Measurements from ENCODE around the gene TMPRSS7. TPM values are rescaled to one million over a fixed set of nuclear protein-coding genes. Genes with fewer than 3 reads are reported as not detected.

The TMPRSS7 gene
- total RNA-seq, 5 donors from 2014 or later (not counting 1 experiment from before 2014, with no cell fraction given): 0.10 TPM; not detected in 4

DNA sequence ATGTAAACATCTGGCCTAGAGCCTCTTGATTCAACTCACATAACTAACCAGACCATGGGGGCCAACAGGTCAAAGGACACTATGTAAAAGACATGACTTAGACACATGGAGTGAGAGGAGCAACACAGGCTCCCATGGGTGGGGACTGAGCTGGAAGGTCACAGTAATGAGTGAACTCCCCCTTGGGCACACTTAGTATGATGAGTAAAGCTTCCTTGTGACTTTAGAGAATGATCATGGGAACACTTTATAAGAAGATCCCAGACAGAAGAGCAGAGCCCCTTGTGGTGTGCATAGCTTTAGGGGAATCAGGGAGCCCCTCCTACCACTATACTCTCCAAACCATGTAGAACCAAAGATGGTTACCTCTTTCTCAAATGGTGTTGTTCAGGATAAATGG is 88.3 kb downstream of the TMPRSS7 start:
- H3K27ac ChIP-seq (ENCODE audit: low read length): no peak overlapping the region
- no peak overlapping the region for H3K4me3 Mint-ChIP-seq
- ChIA-PET CTCF (interaction anchor here (1.5 to 3.3 kb wide), 2 partner anchors 11 kb away, joined by 6 to 17 read pairs; no protein-coding TSS in a partner anchor), POLR2A (interaction anchor here (0.8 to 1.2 kb wide), 2 partner anchors 14 to 16 kb away, joined by 3 read pairs; no protein-coding TSS in a partner anchor)
- H3K27ac Mint-ChIP-seq: no peak overlapping the region
- H3K9me3 Mint-ChIP-seq: no peaks in the 10 kb centered on the region
- no peak for DNase-seq
- no peak overlapping the region for H3K4me3 ChIP-seq (ENCODE audit: control insufficient read depth in 1 of 2, extremely low read depth in 1 of 2, low read length in 1 of 2)
- H3K4me1 Mint-ChIP-seq: peaks cover 73 to 84% (median 80%) of the 10 kb centered on the region in 3 donors
- H3K36me3 Mint-ChIP-seq: peaks cover 40% of the 10 kb centered on the region
- no peaks in the 10 kb centered on the region for H3K27me3 Mint-ChIP-seq
- peaks cover 0 to 31% of the 10 kb centered on the region in 2 donors for H3K36me3 ChIP-seq (ENCODE audit: control insufficient read depth in 2 of 2, extremely low read depth in 1 of 2, insufficient read depth in 1 of 2, low read length in 1 of 2)
- no peak for ATAC-seq (replicated peaks in 1 of 4)
- H3K9me3 ChIP-seq: no peaks in the 10 kb centered on the region
- no peaks in the 10 kb centered on the region for H3K27me3 ChIP-seq (replicated peaks in 1 of 2; ENCODE audit: control insufficient read depth in 2 of 2, extremely low read depth in 1 of 2, insufficient read depth in 2 of 2, low read length in 1 of 2)
- peaks cover 22 to 53% of the 10 kb centered on the region in 2 experiments for H3K4me1 ChIP-seq (ENCODE audit: control insufficient read depth in 1 of 2, extremely low read depth in 1 of 2, insufficient read depth in 2 of 2, low read length in 2 of 2)

DNA sequence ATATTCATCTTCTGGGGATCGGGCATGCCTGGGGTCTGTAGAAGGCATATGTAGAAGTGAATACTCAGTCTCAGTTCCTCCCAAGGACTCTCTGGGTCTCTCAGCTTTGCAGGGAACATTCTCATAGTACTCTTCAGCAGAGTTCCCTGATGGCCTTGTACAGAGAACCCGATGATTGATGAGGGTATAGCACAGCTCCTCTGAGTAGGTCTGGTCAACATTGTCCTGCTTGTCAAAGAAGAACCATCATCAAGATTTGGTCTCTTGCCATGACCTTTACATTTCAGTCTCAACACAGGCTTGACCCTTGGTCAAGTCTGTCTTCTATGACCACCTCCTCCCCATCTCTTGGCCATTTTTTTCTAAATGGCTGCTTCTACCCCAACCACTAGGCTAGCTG is 89.0 kb downstream of the TMPRSS7 start:
- POLR2A ChIA-PET: interaction anchor here in 1 of 2 donors (1.2 kb wide), 1 partner anchor 13 kb away, joined by 3 read pairs; no protein-coding TSS in a partner anchor

DNA sequence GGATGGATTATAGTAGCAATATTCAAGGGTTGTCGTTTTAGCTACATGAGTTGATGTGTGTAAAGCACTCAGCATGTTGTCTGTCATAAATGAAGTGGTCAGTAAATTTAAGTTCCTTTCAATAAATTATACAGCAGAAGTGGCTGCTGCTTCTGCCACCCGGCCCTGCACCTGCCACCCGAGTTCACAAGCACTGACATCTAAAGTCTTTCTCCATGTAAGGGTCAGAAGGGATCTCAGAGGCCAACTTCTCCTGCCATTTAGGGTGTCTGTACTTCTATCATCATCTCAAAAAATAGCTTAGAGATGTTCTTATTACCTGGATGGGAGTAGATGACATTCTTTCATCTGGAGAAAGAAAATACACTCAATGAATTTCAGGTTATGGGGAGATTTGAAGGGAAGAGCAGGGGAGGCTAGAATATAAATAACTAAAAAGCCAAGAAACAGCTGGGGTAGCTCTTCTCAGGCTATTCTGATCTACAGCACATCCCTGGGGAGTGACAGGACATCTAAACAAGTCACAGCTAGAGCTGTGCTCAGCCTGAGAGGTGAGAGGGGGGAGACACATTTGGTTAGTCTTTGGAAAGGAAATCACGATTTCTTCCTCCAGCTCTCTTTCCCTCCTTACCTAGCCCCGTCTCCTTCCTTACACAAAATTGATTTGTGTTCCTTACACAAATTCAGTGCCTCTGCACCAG is 90.5 kb downstream of the TMPRSS7 start:
- Mint-ChIP-seq H3K36me3 (peaks cover 40% of the 10 kb centered on the region), H3K27ac (peak overlapping the region; percentile 34 to 82), H3K9me3 (no peaks in the 10 kb centered on the region), H3K27me3 (no peaks in the 10 kb centered on the region), H3K4me1 (peaks cover 76 to 84% (median 82%) of the 10 kb centered on the region in 3 donors), H3K4me3 (no peak overlapping the region)
- CTCF ChIA-PET: interaction anchor here (0.6 to 3.3 kb wide), 6 partner anchors 11 to 896 kb away, joined by 3 to 17 read pairs (median 6); no protein-coding TSS in a partner anchor
- DNase-seq: no peak
- 60% methylated on average over 1 of the region's 5 CpGs for WGBS (ENCODE audit: insufficient coverage)
- Histone ChIP-seq H3K4me1 (ENCODE audit: control insufficient read depth in 1 of 2, extremely low read depth in 1 of 2, insufficient read depth in 2 of 2, low read length in 2 of 2) (peaks cover 30 to 55% of the 10 kb centered on the region in 2 experiments), H3K36me3 (ENCODE audit: control insufficient read depth in 2 of 2, extremely low read depth in 1 of 2, insufficient read depth in 1 of 2, low read length in 1 of 2) (peaks cover 0 to 31% of the 10 kb centered on the region in 2 donors), H3K27ac (ENCODE audit: low read length) (no peak overlapping the region), H3K27me3 (replicated peaks in 1 of 2; ENCODE audit: control insufficient read depth in 2 of 2, extremely low read depth in 1 of 2, insufficient read depth in 2 of 2, low read length in 1 of 2) (no peaks in the 10 kb centered on the region), H3K9me3 (no peaks in the 10 kb centered on the region), H3K4me3 (ENCODE audit: control insufficient read depth in 1 of 2, extremely low read depth in 1 of 2, low read length in 1 of 2) (no peak overlapping the region)
- POLR2A ChIA-PET: interaction anchor here (0.7 to 1.3 kb wide), 3 partner anchors 9 to 14 kb away, joined by 3 read pairs; no protein-coding TSS in a partner anchor
- ATAC-seq (replicated peaks in 1 of 4): no peak

More for the DNA sequence above, 89.0 kb downstream of the TMPRSS7 start:
- no peaks in the 10 kb centered on the region for H3K27me3 Mint-ChIP-seq
- H3K4me1 Mint-ChIP-seq: peaks cover 76 to 84% (median 82%) of the 10 kb centered on the region in 3 donors
- Histone ChIP-seq H3K27ac (ENCODE audit: low read length) (no peak overlapping the region), H3K9me3 (no peaks in the 10 kb centered on the region), H3K27me3 (replicated peaks in 1 of 2; ENCODE audit: control insufficient read depth in 2 of 2, extremely low read depth in 1 of 2, insufficient read depth in 2 of 2, low read length in 1 of 2) (no peaks in the 10 kb centered on the region), H3K4me3 (ENCODE audit: control insufficient read depth in 1 of 2, extremely low read depth in 1 of 2, low read length in 1 of 2) (no peak overlapping the region), H3K36me3 (ENCODE audit: control insufficient read depth in 2 of 2, extremely low read depth in 1 of 2, insufficient read depth in 1 of 2, low read length in 1 of 2) (peaks cover 0 to 31% of the 10 kb centered on the region in 2 donors), H3K4me1 (ENCODE audit: control insufficient read depth in 1 of 2, extremely low read depth in 1 of 2, insufficient read depth in 2 of 2, low read length in 2 of 2) (peaks cover 26 to 54% of the 10 kb centered on the region in 2 experiments)
- WGBS (ENCODE audit: insufficient coverage): 83% methylated on average over 2 of the region's 2 CpGs
- H3K4me3 Mint-ChIP-seq: no peak overlapping the region
- H3K9me3 Mint-ChIP-seq: no peaks in the 10 kb centered on the region
- H3K36me3 Mint-ChIP-seq: peaks cover 40% of the 10 kb centered on the region
- CTCF ChIA-PET: interaction anchor here (0.8 to 3.3 kb wide), 3 partner anchors 9 to 12 kb away, joined by 3 to 17 read pairs (median 6); partner anchors contain the start of gene GCSAM (in 1 of the 2)
- DNase-seq (no peak), ATAC-seq (replicated peaks in 1 of 4) (no peak)
- H3K27ac Mint-ChIP-seq: peak overlapping the region; percentile 52 to 74

DNA sequence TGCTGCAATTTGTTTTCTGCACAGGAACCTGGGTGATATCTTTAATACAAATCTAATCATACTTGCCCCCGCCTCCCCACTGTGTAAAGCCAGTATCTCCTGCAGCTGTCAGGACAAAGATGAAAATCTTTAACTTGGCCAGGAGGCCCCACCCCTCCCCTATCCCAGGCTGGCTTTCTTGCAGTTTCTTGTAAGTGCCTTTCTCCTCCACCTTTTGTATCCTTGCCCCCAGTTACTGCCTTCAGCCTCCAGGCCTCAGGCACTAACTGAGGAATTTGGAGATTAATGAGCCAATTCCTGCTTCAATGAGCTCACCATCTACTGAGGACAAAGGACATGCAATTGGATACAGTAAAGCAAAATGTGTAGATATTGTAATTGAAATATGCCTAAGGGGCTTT is 92.0 kb downstream of the TMPRSS7 start:
- Histone ChIP-seq H3K27me3 (replicated peaks in 1 of 2; ENCODE audit: control insufficient read depth in 2 of 2, extremely low read depth in 1 of 2, insufficient read depth in 2 of 2, low read length in 1 of 2) (no peaks in the 10 kb centered on the region), H3K4me3 (ENCODE audit: control insufficient read depth in 1 of 2, extremely low read depth in 1 of 2, low read length in 1 of 2) (no peak overlapping the region), H3K36me3 (ENCODE audit: control insufficient read depth in 2 of 2, extremely low read depth in 1 of 2, insufficient read depth in 1 of 2, low read length in 1 of 2) (peaks cover 0 to 31% of the 10 kb centered on the region in 2 donors), H3K27ac (ENCODE audit: low read length) (peak overlapping the region; percentile 83), H3K9me3 (no peaks in the 10 kb centered on the region), H3K4me1 (ENCODE audit: control insufficient read depth in 1 of 2, extremely low read depth in 1 of 2, insufficient read depth in 2 of 2, low read length in 2 of 2) (peaks cover 37 to 55% of the 10 kb centered on the region in 2 experiments)
- 50% methylated on average over 1 of the region's 1 CpG for WGBS (ENCODE audit: insufficient coverage)
- peaks cover 40% of the 10 kb centered on the region for H3K36me3 Mint-ChIP-seq
- CTCF ChIA-PET: interaction anchor here (0.6 to 4.6 kb wide), 3 partner anchors 15 to 428 kb away, joined by 3 to 25 read pairs (median 3); no protein-coding TSS in a partner anchor
- peak overlapping the region; percentile 82 for H3K27ac Mint-ChIP-seq
- H3K9me3 Mint-ChIP-seq: no peaks in the 10 kb centered on the region
- DNase-seq (no peak), ATAC-seq (replicated peaks in 1 of 4) (peak in 1 of 4 experiments; percentile 29)
- POLR2A ChIA-PET: interaction anchor here in 1 of 2 donors (0.5 kb wide), 1 partner anchor 358 kb away, joined by 4 read pairs; no protein-coding TSS in a partner anchor
- H3K4me1 Mint-ChIP-seq: peaks cover 76 to 84% (median 82%) of the 10 kb centered on the region in 3 donors
- no peaks in the 10 kb centered on the region for H3K27me3 Mint-ChIP-seq
- H3K4me3 Mint-ChIP-seq: peak overlapping the region; percentile 54 to 75 (median 62)

DNA sequence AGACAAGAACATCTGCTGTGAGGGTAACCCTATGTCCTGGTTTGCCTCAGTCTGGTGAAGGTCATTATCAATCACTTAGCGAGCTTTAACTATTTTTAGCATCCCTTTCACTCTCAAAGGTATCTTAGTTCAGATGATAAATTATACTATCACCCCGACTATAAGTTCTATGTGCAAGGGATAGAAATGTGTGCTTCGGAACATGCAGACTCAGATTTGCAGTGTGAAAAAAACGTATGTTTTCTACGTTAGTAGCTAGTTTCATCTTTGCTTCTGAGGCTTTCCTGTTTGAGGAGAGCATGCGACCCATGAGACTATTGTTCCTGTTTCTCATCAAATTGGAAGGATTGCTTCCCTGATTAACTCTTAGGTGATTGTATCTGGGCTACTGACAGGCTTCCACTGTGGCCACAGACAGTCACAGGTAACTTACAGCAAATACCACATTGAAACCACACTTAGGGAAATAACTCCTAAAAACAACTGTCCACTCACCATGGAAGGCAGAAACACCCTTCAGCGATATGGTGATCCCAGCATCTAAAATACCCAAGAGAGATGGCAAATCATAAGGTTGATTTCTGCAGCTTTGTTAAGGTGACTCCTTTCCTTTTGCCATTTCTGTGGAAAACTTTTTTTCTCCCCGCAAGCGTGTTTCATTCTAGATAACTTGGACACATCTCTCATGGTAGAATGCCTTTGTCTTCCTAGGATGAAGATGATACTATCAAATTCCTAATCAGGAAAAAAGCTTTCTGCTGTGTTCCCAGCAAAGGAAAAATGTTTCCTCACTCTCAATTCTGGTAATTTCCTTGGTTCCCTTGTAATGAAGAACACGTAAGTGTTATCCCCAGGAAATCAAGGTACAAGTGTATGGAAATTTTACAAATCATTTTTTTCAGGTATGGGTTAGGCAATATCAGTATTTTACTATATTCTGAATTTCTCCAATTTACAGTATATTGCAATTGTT is 93.3 kb downstream of the TMPRSS7 start:
- Mint-ChIP-seq H3K4me1 (peaks cover 78 to 79% (median 78%) of the 10 kb centered on the region in 3 donors), H3K27me3 (no peaks in the 10 kb centered on the region), H3K9me3 (no peaks in the 10 kb centered on the region), H3K4me3 (peak overlapping the region; percentile 54 to 75 (median 62)), H3K27ac (peak overlapping the region; percentile 82), H3K36me3 (peaks cover 32% of the 10 kb centered on the region)
- WGBS (ENCODE audit: insufficient coverage): 5% methylated on average over 4 of the region's 10 CpGs
- DNase-seq: peak in 1 of 35 experiments; percentile 51
- H3K36me3 ChIP-seq (ENCODE audit: control insufficient read depth in 2 of 2, extremely low read depth in 1 of 2, insufficient read depth in 1 of 2, low read length in 1 of 2): peaks cover 0 to 26% of the 10 kb centered on the region in 2 donors
- CTCF ChIA-PET: interaction anchor here in 1 of 2 donors (0.6 to 4.6 kb wide), 8 partner anchors 9 to 825 kb away, joined by 3 to 25 read pairs (median 4); no protein-coding TSS in a partner anchor
- H3K9me3 ChIP-seq: no peaks in the 10 kb centered on the region
- POLR2A ChIA-PET: interaction anchor here in 1 of 2 donors (1.5 kb wide), 1 partner anchor 432 kb away, joined by 4 read pairs; no protein-coding TSS in a partner anchor
- H3K4me1 ChIP-seq (ENCODE audit: control insufficient read depth in 1 of 2, extremely low read depth in 1 of 2, insufficient read depth in 2 of 2, low read length in 2 of 2): peaks cover 38 to 64% of the 10 kb centered on the region in 2 experiments
- peak overlapping the region; percentile 83 for H3K27ac ChIP-seq (ENCODE audit: low read length)
- H3K4me3 ChIP-seq (ENCODE audit: control insufficient read depth in 1 of 2, extremely low read depth in 1 of 2, low read length in 1 of 2): peak overlapping the region in 1 of 2 donors; percentile 8
- ATAC-seq (replicated peaks in 1 of 4): peak in 2 of 4 experiments; percentile 15 to 21
- H3K27me3 ChIP-seq (replicated peaks in 1 of 2; ENCODE audit: control insufficient read depth in 2 of 2, extremely low read depth in 1 of 2, insufficient read depth in 2 of 2, low read length in 1 of 2): no peaks in the 10 kb centered on the region
